Caki2 (cell line): ENCODE results near the gene APOH. TPM values are rescaled to one million over a fixed set of nuclear protein-coding genes. Genes with fewer than 3 reads are reported as not detected.

Source experiments
- DNase-seq: peaks from one replicate; pipeline ENCODE4 v3.0.0-alpha.2; 2015; ENCODE audit warnings: low read depth
- in situ Hi-C: cut with HindIII; loops from 2 replicates; pipeline ENCODE4 v1.10.0; 2016; ENCODE audit warnings: low sequenced_read_pairs, low pct_unique_long_range_greater_than_20kb, mixed read lengths
- total RNA-seq: library from RNA; depleted of rRNA; stranded (reverse); fragments of >200 nt; shearing (Covaris generic); gene quantifications from 2 replicates; pipeline ENCODE4 v1.2.3, GENCODE V29; 2014; ENCODE audit warnings: low replicate concordance

Gene APOH
- total RNA-seq, 1 experiment from 2014 or later = 0.20 TPM

DNA sequence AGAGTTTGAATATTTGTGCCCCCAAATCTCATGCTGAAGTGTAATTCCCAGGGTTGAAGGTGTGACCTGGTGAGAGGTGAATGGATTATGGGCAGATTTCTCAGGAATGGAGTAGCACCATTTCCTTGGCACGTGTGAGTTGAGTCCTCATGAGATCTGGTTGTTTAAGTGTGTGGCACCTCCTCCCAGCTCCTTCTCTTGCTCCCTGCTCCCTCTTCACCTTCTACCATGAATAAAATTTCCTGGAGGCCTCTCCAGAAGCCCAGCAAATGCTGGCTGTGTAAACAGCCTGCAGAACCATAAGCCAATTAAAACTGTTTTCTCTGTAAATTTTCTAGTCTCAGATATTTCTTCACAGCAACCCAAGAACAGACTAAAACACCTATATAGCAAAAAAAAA, 12.6 kb upstream of the APOH start:
- DNase-seq = no peak
- in situ Hi-C loops = no loop called here

DNA sequence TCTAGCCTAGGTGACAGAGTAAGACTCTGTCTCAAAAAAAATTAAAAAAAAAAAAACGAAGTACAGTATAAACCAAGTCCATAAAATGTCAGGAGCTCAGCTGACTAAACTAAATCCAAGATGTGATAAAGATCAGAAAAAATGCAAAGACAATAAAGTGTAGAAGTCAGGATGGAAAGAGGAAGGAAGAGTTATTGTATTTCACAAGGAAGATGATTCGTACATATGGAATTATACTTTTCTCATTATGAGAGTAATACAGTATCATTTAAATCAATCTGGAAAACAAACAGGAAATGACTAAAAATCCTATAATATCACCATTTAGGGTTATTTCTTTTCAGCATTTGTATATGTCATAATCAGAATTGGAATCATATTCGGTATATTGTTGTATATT, 11.4 kb upstream of the APOH start:
- in situ Hi-C loops = no loop called here
- no peak for DNase-seq

DNA sequence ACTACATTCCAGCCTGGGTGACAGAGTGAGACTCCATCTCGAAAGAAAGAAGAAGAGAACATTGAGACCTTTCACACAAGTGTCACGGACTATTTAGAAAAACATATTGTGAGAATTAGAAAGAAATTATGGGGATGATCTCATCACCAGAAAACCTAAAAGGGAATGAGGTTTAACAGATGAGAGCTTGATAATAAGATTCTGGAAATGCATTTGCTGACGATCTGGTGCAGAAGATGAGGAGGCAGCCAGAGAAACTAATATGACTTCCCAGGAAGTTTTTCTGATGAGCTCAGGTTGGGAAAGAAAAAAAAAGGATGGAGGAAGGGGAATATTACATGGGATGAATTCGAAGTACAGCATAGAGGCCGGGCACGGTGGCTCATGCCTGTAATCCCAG, 10.8 kb upstream of the APOH start:
- DNase-seq = no peak
- in situ Hi-C loops = no loop called here

DNA sequence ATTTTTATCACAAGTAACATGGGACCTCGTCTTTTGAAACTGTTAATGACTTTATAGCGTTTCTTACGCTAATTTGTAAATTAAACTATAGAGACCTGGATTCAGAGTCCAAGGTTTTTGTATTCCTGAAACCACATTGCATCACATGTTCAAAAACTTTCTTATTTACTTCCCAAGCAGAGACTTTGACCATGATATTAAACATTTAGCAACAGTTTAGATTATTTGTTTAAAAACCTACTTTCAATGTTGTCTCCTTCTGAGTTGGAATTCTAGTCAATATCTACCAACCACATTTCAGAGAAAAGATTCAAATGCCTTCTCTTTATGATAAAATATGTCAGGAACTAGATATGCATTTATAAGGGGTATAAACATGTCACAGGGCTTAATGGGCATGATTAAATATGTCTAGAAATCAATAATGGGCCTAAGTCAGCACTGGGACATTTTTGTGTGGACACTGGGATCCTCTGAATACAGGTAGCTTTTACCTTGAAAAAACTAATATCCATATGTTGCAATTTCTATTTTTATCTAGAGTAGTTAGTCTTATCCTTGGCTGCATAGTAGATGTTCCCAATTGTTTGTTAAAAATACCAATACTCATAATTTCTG, 6.3 kb upstream of the APOH start:
- DNase-seq = no peak
- in situ Hi-C loops = no loop called here

DNA sequence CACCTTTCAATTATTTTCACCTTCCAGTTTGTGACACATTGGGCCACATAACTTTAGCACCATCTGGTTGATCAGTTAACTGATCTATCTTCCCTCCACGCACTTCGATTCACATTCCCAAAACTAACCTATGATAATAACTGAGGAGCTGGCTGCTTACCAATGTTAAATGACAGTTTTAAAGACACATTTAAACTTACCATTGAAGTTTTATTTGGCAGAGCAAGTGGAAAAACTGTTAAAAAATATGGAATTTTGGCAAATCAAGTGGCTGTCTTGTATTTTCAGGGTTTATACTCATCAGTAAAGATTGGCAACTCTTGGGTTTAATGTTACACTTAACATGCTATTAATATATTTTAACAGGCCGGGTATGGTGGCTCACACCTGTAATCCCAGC, 5.4 kb upstream of the APOH start:
- in situ Hi-C loops = no loop called here
- DNase-seq = no peak

DNA sequence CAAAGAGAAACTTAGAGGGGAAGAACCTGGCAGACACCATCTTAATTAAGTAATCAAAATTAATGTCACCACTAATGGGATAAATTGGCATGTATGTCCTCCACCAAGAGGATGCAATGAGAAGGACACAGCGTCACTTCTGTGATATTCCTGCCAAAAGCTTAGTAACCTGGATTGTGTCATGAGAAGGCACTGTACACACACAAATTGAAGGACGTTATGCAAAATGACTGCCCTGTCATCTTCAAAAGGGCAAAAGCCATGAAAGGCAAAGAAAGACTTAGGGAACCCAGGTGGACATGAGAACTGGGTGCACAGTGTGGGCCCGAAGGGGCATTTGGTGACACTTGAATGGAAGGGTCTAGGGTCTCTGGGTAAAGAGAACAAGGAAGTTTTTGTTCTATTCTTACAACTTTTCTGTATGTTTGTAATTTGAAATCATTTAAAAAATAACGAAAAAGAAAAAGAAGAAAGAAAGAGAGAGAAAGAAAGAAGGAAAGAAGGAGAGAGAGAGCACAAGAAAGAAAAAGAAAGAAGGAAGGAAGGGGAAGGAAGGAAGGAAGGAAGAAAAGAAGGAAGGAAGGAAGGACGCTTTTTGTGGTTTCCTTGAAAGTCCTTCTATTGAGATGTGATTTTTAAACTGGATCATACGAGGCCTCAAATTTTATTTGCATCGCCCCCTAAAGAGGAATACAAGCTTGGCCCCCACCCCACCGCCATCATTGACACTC, 4.0 kb upstream of the APOH start:
- in situ Hi-C loops = no loop called here
- DNase-seq = no peak

DNA sequence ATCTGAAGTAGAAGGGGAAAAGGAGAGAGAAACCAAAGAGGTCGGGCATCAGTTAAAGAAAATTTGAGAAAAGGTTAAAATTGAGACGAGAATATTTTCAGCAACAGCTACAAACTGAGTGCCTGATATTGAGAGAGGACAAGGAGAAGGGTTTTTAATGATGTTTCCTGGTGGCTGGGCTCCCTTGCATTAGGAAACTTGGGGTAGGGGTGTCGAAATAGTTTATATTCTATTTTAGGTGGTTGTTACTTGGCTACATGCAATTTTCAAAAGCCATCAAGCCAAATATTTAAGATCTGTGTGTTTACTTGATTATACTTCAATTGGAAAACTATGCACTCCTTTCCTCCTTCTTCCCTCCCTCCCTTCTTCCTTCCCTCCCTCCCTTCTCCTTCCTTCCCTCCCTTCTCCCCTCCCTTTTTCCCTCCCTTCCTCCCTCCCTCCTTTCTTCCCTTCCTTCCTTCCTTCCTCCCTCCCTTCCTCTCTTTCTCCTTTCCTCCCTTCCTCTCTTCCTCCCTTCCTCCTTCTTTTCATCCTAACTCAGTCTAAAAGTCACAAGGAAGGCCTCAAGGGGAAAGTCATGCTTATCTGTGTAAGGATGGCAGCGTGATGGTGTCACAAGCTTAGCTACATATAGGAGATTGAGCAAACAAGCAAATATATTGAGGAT, 1.8 kb upstream of the APOH start:
- in situ Hi-C loops = no loop called here
- DNase-seq = no peak

DNA sequence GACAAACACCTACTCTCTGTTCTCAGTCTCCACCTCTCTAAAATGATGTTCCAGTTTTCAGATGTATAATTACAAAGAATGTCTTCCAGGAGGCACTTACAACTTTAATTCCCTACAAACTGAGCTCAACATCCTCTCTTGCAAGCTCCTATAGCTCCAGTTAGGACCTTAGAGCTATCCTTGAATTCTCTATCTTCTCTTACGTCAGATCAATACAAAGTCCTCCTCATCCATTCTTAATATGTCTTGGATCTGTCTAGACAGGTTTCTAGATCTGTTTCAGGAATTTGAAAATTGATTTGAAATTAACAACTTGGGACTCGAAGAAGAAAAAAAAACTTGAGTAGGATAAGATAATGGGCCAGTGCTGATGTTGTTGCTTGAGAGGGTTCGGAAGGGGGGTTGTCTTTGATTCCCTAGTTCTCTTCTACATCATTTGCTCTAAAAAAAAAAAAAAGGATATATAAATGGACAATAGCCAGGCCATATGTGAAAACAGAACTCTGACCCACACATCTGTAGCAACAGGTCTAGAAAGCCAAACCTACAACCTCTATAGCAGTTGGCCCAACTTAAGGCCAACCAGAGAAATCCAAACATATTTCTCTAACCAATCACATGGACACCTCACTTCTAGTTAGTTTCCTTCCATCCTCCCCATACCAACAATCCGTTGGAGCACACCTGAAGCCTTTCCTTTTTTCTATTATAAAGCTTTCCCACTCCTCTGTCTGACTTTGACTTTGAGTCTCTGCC, 746 bp upstream of the APOH start:
- in situ Hi-C loops = no loop called here
- DNase-seq = no peak

DNA sequence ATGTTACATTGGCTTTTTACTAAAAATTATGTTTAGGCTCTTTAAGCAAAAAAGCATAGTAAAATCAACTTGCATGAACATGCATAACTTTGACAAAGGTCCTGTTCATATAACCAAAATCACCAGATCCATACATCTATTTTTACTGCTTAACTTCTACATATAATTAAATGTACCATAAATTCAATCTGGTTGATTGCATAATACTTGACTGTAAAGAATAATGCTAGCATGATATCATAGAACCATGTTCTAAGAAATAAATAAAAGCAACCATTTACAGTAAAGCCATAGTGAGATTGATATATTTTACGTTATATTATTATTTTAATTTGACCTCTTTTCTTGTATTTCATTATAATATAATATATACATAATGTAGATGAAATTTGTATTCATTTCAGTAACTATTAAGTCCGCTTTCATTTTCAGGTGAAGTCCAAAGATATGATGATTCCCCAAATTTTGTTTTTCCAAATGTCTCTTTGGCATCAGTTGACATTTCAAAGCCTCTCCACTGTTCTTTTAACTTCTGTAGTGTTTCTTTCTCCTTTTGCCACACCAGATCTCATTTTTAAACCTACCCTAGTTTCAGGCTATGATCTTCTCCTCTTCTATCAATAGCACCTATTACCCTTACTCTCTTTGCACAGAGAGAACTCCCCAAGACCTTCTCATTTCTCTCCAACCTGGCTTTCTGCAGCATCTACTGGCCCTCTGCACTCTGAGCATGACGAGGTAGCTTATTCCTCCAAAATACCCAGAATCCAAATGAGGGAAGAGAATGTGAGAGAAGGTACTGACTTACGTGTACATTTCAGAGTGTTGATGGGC, 1.8 kb downstream of the APOH start:
- no peak for DNase-seq
- in situ Hi-C loops = no loop called here

DNA sequence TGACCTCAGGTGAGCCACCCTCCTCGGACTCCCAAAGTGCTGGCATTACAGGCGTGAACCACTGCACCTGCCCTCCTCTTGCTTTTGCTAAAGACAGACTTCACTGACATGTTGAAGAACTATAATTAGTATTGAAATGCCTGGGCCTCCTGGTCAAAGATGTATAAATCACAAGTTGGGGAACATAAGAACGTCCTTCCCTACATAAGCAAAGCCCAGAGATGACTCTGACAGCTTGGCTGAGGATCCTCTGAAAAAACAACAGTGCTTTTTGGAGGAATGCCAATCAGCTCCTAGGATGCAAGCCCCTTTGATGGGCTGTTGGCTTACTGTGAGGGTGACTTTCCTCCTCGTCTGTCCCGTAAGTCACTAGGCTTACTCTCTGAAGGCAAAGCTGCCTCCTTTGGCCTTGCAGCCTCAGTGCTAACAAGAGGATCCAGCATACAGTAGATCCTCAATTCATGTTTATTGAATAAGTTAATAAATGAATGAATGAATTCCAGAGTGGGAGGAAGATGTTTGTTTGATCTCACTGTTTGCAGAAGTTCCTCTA, 6.3 kb downstream of the APOH start:
- no peak for DNase-seq
- in situ Hi-C loops = no loop called here

DNA sequence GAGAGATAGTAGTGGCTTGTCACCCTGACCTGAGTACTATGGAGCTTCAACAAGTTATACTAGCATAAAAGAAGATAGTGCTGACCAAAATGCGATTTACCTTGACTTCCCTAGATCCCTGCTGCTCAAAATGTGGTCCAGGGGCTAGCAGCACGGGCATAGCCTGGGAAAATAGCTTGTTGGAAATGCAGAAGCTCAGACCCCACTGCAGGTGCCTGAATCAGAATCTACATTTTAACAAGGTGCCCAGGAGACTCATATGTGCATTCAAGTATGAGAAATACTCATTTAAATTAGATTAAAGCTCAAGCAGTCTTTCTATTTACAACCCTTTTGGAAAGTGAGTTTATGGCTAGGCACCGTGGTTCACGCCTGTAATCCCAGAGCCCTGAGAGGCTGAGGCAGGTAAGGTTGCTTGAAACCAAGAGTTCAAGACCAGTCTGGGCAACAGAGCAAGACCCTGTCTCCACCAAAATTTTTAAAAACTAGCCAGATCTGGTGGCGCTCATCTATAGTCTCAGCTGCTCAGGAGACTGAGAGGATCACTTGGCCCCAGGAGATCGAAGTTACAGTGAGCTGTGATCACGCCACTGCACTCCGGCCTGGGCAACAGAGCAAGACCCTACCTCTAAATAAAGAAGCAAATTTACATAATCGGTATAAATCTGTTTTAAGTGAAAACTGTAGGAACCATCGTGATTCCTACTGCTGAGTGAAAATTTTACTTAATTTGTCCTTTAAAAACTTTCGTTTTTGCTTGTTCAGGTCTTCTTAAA, 7.3 kb downstream of the APOH start:
- in situ Hi-C loops = no loop called here

DNA sequence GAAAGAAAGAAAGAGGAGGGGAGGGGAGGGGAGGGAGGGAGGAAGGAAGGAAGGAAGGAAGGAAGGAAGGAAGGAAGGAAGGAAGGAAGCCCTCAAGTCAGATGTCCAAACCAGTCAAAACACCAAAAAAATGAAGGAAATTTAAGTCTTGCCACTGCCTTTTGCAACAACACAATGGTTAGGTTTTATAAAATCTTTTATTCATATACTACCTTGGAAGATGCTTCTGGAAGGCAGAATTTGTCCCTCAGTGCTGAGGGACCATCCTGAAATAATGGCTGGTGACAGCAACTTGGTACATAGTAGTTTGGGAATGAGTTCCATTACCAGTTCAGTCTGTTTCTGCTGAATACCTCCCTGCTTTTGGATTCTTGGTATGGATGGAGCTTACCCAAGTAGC, 7.9 kb downstream of the APOH start:
- in situ Hi-C loops = no loop called here
- no peak for DNase-seq

More for the DNA sequence above, 7.3 kb downstream of the APOH start:
- DNase-seq = no peak

DNA sequence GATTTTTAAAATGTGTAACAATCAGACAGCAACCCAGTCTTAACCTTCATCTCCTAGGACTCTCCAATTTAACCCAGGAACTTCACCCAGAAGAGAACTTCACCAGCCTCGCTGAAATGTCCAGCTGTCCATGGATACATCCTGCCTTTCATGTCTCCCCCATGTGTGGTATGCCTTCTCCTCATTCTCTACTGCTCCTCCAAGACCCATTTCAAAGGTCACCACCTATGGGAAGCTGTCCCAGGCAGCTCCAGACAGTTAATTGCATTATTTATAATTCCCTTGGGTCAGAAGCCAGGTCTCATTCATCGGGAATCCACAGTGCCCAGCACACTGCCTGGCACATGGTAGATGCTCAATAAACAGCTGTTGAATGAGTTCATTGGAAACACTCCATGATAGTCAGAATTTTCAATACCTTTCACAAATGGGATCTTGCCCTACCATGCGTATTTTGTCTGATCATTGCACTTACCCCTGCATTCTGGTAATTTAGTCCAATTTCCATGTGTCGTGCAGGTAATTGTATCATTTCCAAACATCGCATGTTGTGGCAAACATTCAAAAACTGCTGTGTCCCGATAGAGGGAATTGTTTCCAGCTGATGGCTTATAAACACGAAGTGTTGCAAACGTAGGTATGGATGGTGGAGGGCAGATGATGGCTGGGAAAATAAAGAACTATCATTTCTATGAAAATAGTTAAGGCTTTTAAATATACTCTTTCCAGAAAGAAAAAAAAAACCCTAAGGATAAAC, 9.0 kb downstream of the APOH start:
- in situ Hi-C loops = no loop called here
- no peak for DNase-seq

DNA sequence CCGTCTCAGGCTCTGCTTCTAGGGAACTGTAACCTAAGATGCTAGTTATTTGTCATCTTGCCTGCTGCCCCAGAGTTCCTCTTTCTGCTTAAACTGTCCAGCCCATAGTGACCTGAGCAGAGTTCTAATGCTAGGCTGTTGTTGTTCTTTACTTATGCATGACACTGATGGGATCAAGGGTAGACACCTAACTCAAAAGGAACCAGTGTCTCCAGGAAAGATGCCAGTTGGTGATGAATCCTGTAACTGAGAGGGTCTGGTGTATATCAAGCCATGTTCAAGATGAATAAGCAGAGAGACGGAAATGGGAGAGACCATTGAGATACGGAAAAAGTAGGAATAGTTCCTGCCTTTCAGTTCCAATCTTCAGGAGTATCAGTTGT, 13.7 kb downstream of the APOH start:
- DNase-seq = no peak
- in situ Hi-C loops = no loop called here

DNA sequence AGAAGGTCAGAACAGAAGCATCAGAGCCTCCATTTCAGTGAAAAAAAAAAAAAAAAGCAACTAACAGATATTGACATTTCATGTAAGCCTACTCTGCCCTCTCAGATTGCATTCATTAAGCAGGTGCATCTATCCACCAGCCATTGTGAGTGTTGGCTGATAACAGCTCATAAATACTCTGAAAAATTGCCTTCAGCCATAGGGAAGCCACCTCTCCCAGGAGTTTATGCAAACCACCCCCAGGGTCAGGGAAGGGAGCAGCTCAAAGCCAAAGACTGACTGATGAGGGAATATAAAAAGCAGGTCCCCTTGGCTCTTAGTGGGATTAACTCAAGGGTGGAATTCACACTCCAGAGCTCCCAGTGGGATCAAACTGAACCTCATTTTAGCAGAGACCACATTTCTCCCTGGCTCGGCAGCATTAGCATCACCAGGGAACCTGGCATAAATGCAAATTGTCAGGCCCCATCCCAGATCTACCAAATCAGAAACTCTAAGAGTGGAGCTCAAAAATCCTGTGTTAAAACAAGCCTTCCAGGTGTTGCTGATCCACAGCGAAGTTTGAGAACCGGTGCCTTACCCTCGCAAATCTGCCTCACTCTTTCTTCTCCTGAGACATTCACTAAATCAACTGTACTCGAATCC, 14.2 kb downstream of the APOH start:
- in situ Hi-C loops = no loop called here

DNA sequence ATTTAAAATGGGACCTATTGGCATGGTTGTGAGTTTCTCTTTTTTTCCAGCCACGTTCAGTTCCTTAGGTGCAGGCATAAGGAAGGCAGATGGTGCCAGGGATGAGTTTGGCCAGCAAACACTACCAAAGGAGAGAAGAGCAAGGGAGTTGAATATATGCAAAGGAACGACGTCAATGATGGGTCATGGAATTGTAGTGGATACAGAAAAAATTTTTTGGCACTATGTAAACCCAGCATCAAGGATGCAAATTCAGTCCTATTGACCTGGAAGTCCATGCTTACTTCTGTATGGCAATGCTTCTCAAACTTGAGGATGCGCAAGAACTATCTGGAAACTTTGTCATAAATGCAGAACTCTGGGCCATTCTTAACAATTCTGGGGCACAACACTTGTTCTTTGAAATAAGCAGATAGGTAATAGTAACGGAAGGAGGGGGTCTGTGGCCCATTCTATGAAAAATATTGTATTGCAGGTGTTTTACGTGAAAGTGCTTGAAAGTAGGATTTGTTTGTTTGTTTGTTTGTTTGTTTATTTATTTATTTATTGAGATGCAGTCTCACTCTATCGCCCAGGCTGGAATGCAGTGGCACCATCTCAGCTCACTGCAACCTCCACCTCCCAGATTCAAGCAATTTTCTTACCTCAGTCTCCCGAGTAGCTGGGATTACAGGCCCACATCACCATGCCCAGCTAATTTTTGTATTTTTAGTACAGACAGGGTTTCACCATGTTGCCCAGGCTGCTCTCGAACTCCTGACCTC, 18.0 kb downstream of the APOH start:
- no peak for DNase-seq
- in situ Hi-C loops = no loop called here

More for the DNA sequence above, 14.2 kb downstream of the APOH start:
- DNase-seq = no peak
